ENCODE data around the gene CFAP298.
A peak's percentile ranks its signal among the peaks of the same experiment; 100 is the strongest.

CFAP298 gene

GRCh38 chr21:32587651-32588050 is 24.5 kb downstream of the CFAP298 start:
- CTCF ChIA-PET: interaction anchor here (1.8 kb wide), 1 partner anchor 13 kb away, joined by 7 read pairs; no protein-coding TSS in a partner anchor

GRCh38 chr21:32587120-32587519 is 25.1 kb downstream of the CFAP298 start:
- H3K4me1 Mint-ChIP-seq: peaks cover 6% of the 10 kb centered on the region
- H3K27ac Mint-ChIP-seq: no peak overlapping the region
- no peaks in the 10 kb centered on the region for H3K36me3 Mint-ChIP-seq
- no peaks in the 10 kb centered on the region for H3K9me3 Mint-ChIP-seq
- no peaks in the 10 kb centered on the region for H3K27me3 Mint-ChIP-seq
- H3K4me3 Mint-ChIP-seq: no peak overlapping the region
- no peak for DNase-seq
- CTCF ChIA-PET: interaction anchor here (1.8 kb wide), 1 partner anchor 14 kb away, joined by 7 read pairs; no protein-coding TSS in a partner anchor

More at GRCh38 chr21:32587651-32588050, 24.5 kb downstream of the CFAP298 start:
- Mint-ChIP-seq H3K9me3 (no peaks in the 10 kb centered on the region), H3K36me3 (no peaks in the 10 kb centered on the region), H3K4me3 (no peak overlapping the region), H3K4me1 (peaks cover 6% of the 10 kb centered on the region), H3K27ac (no peak overlapping the region), H3K27me3 (no peaks in the 10 kb centered on the region)
- no peak for DNase-seq

- Mint-ChIP-seq H3K27ac (no peak overlapping the region), H3K36me3 (no peaks in the 10 kb centered on the region), H3K4me1 (peaks cover 6% of the 10 kb centered on the region), H3K4me3 (no peak overlapping the region), H3K27me3 (no peaks in the 10 kb centered on the region), H3K9me3 (no peaks in the 10 kb centered on the region)
- no peak for DNase-seq
- CTCF ChIA-PET: no interaction called here
These were observed 26.2 kb downstream of the CFAP298 start for GRCh38 chr21:32585970-32586369.

GRCh38 chr21:32585042-32585710 is 27.0 kb downstream of the CFAP298 start, which contains the start of gene TCP10L:
Gene TCP10L, minus strand, starts transcription at chr21:32585523. Its CDS starts 1,219 bp downstream, at chr21:32584304.
- H3K27me3 Mint-ChIP-seq: no peaks in the 10 kb centered on the region
- no peaks in the 10 kb centered on the region for H3K36me3 Mint-ChIP-seq

GRCh38 chr21:32584472-32584871 is 27.7 kb downstream of the CFAP298 start:
- no peak for DNase-seq
- peaks cover 6% of the 10 kb centered on the region for H3K4me1 Mint-ChIP-seq
- no peak overlapping the region for H3K27ac Mint-ChIP-seq
- H3K4me3 Mint-ChIP-seq: no peak overlapping the region
- H3K36me3 Mint-ChIP-seq: no peaks in the 10 kb centered on the region
- H3K27me3 Mint-ChIP-seq: no peaks in the 10 kb centered on the region
- no peaks in the 10 kb centered on the region for H3K9me3 Mint-ChIP-seq
- CTCF ChIA-PET: no interaction called here

More at GRCh38 chr21:32585042-32585710, 27.0 kb downstream of the CFAP298 start, which contains the start of gene TCP10L:
- Mint-ChIP-seq H3K4me3 (peak within 1 kb of the TSS; percentile 9), H3K4me1 (peaks cover 6% of the 10 kb centered on the region), H3K9me3 (no peaks in the 10 kb centered on the region), H3K27ac (no peak within 1 kb of the TSS)
- no peak for DNase-seq
- CTCF ChIA-PET: no interaction called here

- Mint-ChIP-seq H3K27ac (no peak overlapping the region), H3K9me3 (no peaks in the 10 kb centered on the region), H3K36me3 (no peaks in the 10 kb centered on the region), H3K4me1 (peaks cover 6% of the 10 kb centered on the region), H3K4me3 (no peak overlapping the region), H3K27me3 (no peaks in the 10 kb centered on the region)
- DNase-seq: no peak
- CTCF ChIA-PET: interaction anchor here (1.5 kb wide), 1 partner anchor 20 kb away, joined by 3 read pairs; no protein-coding TSS in a partner anchor
These were observed 30.4 kb downstream of the CFAP298 start for GRCh38 chr21:32581732-32582131.

DNA sequence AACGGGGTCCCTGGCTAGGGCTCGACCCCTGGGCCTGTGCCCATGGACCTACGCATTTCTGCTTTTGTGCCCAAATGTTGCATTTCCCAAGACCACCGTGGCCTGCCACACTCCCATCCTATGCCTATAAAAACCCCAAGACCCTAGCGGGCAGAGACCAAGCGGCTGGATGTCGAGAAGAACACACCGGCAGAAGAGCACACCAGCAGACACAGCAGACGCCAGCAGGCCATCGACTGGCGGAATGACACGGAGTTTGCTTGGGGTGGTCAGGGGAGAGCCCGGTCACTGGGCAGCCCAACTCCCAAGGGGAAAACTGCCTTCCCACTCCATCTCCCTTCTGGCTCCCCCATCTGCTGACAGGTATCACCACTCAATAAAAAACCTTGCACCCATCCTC is 31.2 kb downstream of the CFAP298 start:
- Mint-ChIP-seq H3K4me1 (peaks cover 6% of the 10 kb centered on the region), H3K27me3 (no peaks in the 10 kb centered on the region), H3K27ac (no peak overlapping the region), H3K4me3 (no peak overlapping the region), H3K36me3 (no peaks in the 10 kb centered on the region), H3K9me3 (no peaks in the 10 kb centered on the region)
- CTCF ChIA-PET: interaction anchor here (1.5 kb wide), 1 partner anchor 20 kb away, joined by 3 read pairs; no protein-coding TSS in a partner anchor
- DNase-seq: no peak

- no peak overlapping the region for H3K4me3 Mint-ChIP-seq
- H3K36me3 Mint-ChIP-seq: no peaks in the 10 kb centered on the region
- H3K4me1 Mint-ChIP-seq: no peaks in the 10 kb centered on the region
- no peaks in the 10 kb centered on the region for H3K9me3 Mint-ChIP-seq
- peaks cover 9% of the 10 kb centered on the region for H3K27me3 Mint-ChIP-seq
- CTCF ChIA-PET: interaction anchor here (1.3 to 1.4 kb wide), 2 partner anchors 174 to 176 kb away, joined by 3 to 4 read pairs; no protein-coding TSS in a partner anchor
- H3K27ac Mint-ChIP-seq: no peak overlapping the region
- peak; percentile 39 for DNase-seq
These were observed 34.0 kb downstream of the CFAP298 start for GRCh38 chr21:32578107-32578691.

GRCh38 chr21:32576011-32576410 is 36.2 kb downstream of the CFAP298 start:
- Mint-ChIP-seq H3K27me3 (peaks cover 18% of the 10 kb centered on the region), H3K36me3 (no peaks in the 10 kb centered on the region), H3K9me3 (no peaks in the 10 kb centered on the region), H3K27ac (no peak overlapping the region), H3K4me3 (no peak overlapping the region), H3K4me1 (no peaks in the 10 kb centered on the region)
- CTCF ChIA-PET: interaction anchor here (1.4 kb wide), 1 partner anchor 25 kb away, joined by 4 read pairs; no protein-coding TSS in a partner anchor
- DNase-seq: no peak

- H3K4me3 Mint-ChIP-seq: no peak overlapping the region
- no peaks in the 10 kb centered on the region for H3K36me3 Mint-ChIP-seq
- no peak for DNase-seq
- peaks cover 18% of the 10 kb centered on the region for H3K27me3 Mint-ChIP-seq
- CTCF ChIA-PET: interaction anchor here (1.1 to 1.4 kb wide), 2 partner anchors 25 to 172 kb away, joined by 3 to 4 read pairs; no protein-coding TSS in a partner anchor
- H3K27ac Mint-ChIP-seq: no peak overlapping the region
- H3K4me1 Mint-ChIP-seq: peaks cover 1% of the 10 kb centered on the region
- no peaks in the 10 kb centered on the region for H3K9me3 Mint-ChIP-seq
These were observed 36.9 kb downstream of the CFAP298 start for GRCh38 chr21:32574946-32575925.

GRCh38 chr21:32572574-32573420 is 39.4 kb downstream of the CFAP298 start:
- H3K4me1 Mint-ChIP-seq: peaks cover 14% of the 10 kb centered on the region
- no peak overlapping the region for H3K4me3 Mint-ChIP-seq
- no peak overlapping the region for H3K27ac Mint-ChIP-seq
- no peaks in the 10 kb centered on the region for H3K36me3 Mint-ChIP-seq
- H3K9me3 Mint-ChIP-seq: no peaks in the 10 kb centered on the region
- CTCF ChIA-PET: no interaction called here
- H3K27me3 Mint-ChIP-seq: peaks cover 25% of the 10 kb centered on the region
- no peak for DNase-seq

DNA sequence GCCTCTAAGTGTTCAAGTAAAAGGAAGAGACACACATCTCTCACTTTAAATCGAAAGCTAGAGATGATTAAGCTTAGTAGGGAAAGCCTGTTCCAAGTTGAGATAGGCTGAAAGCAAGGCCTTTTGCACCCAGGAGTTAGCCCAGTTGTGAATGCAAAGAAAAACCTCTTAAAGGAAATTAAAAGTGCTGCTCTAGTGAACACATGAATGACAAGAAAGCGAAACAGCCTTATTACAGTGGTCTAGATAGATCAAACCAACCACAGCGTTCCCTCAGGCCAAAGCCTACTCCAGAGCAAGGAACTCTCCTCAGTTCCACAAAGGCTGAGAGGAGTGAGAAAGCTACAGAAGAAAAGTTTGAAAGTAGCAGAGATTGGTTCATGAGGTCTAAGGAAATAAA is 41.7 kb downstream of the CFAP298 start:
- no peaks in the 10 kb centered on the region for H3K36me3 Mint-ChIP-seq
- H3K27me3 Mint-ChIP-seq: peaks cover 40% of the 10 kb centered on the region
- CTCF ChIA-PET: interaction anchor here (1.1 to 4.4 kb wide), 7 partner anchors 10 to 242 kb away, joined by 3 to 56 read pairs (median 7); no protein-coding TSS in a partner anchor
- DNase-seq: no peak
- peak overlapping the region; percentile 64 for H3K4me3 Mint-ChIP-seq
- peaks cover 14% of the 10 kb centered on the region for H3K4me1 Mint-ChIP-seq
- no peak overlapping the region for H3K27ac Mint-ChIP-seq
- peaks cover 2% of the 10 kb centered on the region for H3K9me3 Mint-ChIP-seq
